Omental fat pad (tissue), 4 donors: ENCODE results near the gene GPR35. TPM values are rescaled to one million over a fixed set of nuclear protein-coding genes. Genes with fewer than 3 reads are reported as not detected.

Source experiments
- small RNA-seq: library from RNA; depleted of rRNA; stranded (forward); fragments of <200 nt; gene quantifications from one replicate; pipeline ENCODE3, GENCODE V24; 2016
- total RNA-seq, 4 donors: library from RNA; depleted of rRNA; stranded (reverse); fragments of >200 nt; gene quantifications; one replicate each; pipeline ENCODE4 v1.1.0, GENCODE V29; 2016

GPR35 gene
- total RNA-seq, 4 donors from 2014 or later: 1.3 to 2.4 (median 1.9) TPM

Small RNAs within 50 kb of the gene (small RNA-seq; reads per million reads assigned to genes)
- gene AC011298.3: not detected

Other genes starting within 250 kb of the GPR35 start
- 10 to 100 TPM; 33.6 to 91.4 (median 39.5) TPM for gene GPC1, start 189.8 kb upstream of the GPR35 start, total RNA-seq
- gene ANKMY1, start 67.5 kb upstream of the GPR35 start, total RNA-seq: 10 to 100 TPM in 3 of 4 donors, 1 to 10 TPM in 1; 8.3 to 23.2 (median 16.7) TPM
- 1 to 10 TPM; 3.3 to 5.5 (median 4.7) TPM for gene DUSP28, start 65.1 kb upstream of the GPR35 start, total RNA-seq
- gene RNPEPL1, start 57.0 kb upstream of the GPR35 start, total RNA-seq: 10 to 100 TPM; 41.6 to 97.4 (median 71.8) TPM
- 10 to 100 TPM; 11.6 to 22.6 (median 17.7) TPM for gene CAPN10, start 38.7 kb upstream of the GPR35 start, total RNA-seq
- gene AQP12B, start 57.4 kb downstream of the GPR35 start, total RNA-seq: not detected
- not detected for gene AQP12A, start 66.4 kb downstream of the GPR35 start, total RNA-seq
- gene KIF1A, start 194.7 kb downstream of the GPR35 start, total RNA-seq: under 1 TPM in 2 of 4 donors, not detected in 2; 0.19 to 0.60 TPM
- gene AGXT, start 243.3 kb downstream of the GPR35 start, total RNA-seq: 1 to 10 TPM in 1 of 4 donors, under 1 TPM in 1, not detected in 2; 0.56 to 1.4 TPM